ENCODE data around the gene DENND11.

DNA sequence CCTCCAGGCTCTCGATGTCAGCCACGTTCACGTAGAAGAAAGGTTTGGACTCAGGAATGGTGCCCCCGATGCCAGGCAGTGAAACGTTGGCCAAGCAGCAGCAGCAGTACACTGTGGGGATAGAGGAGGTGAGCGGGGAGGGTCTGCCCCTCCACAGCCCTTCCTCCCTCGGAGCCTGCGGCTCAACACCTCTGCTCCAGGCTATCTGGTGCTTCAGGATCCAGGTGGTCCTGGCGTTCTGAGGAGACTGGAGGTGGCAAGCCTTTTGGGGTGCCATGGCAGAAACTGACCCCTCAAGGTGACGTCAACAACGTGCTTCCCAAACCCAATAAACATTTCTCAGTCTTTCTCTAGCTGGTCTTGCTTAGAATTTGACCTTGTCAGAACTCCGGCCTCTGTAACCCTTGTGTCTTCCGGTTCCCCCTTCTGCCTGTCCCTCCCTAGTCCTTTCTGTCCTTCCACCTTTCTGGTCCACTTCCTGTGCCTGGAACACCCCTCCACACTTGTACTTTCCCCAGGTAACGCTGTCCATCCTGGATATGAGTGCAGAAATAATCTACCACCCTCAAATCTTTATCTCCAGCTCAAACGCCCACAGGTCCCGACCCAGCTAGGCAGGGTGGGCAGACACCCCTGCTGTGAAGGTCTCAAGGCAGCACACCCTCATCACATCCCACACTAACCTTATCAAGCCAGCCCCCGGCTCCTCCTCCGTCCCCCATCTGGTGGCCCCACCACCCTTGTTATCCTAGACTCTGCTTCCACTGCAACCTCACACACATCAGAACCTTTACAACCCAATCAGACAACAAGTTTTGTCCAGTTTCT is 36.5 kb downstream of the DENND11 start:
- TF ChIP-seq POLR2AphosphoS5 (IDR thresholded peaks at IDR 0.05) (no peak), POLR2A (IDR thresholded peaks at IDR 0.05) (no peak)
- TF ChIP-seq, protein P1, sequence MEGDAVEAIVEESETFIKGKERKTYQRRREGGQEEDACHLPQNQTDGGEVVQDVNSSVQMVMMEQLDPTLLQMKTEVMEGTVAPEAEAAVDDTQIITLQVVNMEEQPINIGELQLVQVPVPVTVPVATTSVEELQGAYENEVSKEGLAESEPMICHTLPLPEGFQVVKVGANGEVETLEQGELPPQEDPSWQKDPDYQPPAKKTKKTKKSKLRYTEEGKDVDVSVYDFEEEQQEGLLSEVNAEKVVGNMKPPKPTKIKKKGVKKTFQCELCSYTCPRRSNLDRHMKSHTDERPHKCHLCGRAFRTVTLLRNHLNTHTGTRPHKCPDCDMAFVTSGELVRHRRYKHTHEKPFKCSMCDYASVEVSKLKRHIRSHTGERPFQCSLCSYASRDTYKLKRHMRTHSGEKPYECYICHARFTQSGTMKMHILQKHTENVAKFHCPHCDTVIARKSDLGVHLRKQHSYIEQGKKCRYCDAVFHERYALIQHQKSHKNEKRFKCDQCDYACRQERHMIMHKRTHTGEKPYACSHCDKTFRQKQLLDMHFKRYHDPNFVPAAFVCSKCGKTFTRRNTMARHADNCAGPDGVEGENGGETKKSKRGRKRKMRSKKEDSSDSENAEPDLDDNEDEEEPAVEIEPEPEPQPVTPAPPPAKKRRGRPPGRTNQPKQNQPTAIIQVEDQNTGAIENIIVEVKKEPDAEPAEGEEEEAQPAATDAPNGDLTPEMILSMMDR (IDR thresholded peaks at IDR 0.05): no peak
